Caco-2 (cell line): ENCODE data around the gene RAB13. TPM values are rescaled to one million over a fixed set of nuclear protein-coding genes. Genes with fewer than 3 reads are reported as not detected.

Experiments
- BruUV-seq: library from RNA; stranded (reverse); fragments of 400-500 nt; replicated peaks from 2 replicates; lab custom pipeline; 2021; lab: Mats Ljungman, UMichigan
- CTCF ChIA-PET: fragments of 300-600 bp; sonication (Branson Sonifier 250); formaldehyde crosslinking; loops from one replicate; lab custom pipeline; 2022; ENCODE audit warnings: antibody characterized with exemption; lab: Charles Lee
- POLR2A ChIA-PET: fragments of 300-600 bp; sonication (Branson Sonifier 250); formaldehyde crosslinking; loops from one replicate; lab custom pipeline; 2022; ENCODE audit warnings: antibody characterized with exemption; lab: Charles Lee
- DNase-seq, 2 experiments: peaks; one replicate each; pipeline versions ENCODE4 v3.0.0 to v3.0.0-alpha.2; 2020 to 2022
- H3K27me3 ChIP-seq: replicated peaks from 2 replicates; pipeline ENCODE4 v1.6.0; 2011; ENCODE audit warnings: low read length; ENCODE audit not compliant: control insufficient read depth, insufficient read depth
- H3K36me3 ChIP-seq: 2 replicates; pipeline ENCODE4 v1.5.1; 2011; ENCODE audit warnings: low read length; ENCODE audit not compliant: control insufficient read depth, insufficient read depth
- H3K4me1 ChIP-seq: fragments of 250-450 bp; sonication (Bioruptor Pico); 2 replicates; pipeline ENCODE4 v1.5.1; 2020; ENCODE audit warnings: mild to moderate bottlenecking
- H3K4me3 ChIP-seq: 2 replicates; pipeline ENCODE4 v1.5.1; 2011; ENCODE audit warnings: low read depth, mild to moderate bottlenecking, control low read depth, low read length
- H3K9me3 ChIP-seq: fragments of 250-450 bp; sonication (Bioruptor Pico); 2 replicates; pipeline ENCODE4 v1.5.1; 2020; ENCODE audit warnings: mild to moderate bottlenecking, moderate library complexity
- H3K27ac Mint-ChIP-seq: one replicate; pipeline ENCODE4 v1.8.0; 2022; ENCODE audit warnings: mixed read lengths; ENCODE audit not compliant: unreplicated experiment
- H3K27me3 Mint-ChIP-seq: one replicate; pipeline ENCODE4 v1.8.0; 2022; ENCODE audit warnings: mixed read lengths; ENCODE audit not compliant: insufficient read depth, unreplicated experiment
- H3K36me3 Mint-ChIP-seq: one replicate; pipeline ENCODE4 v1.8.0; 2022; ENCODE audit warnings: mild to moderate bottlenecking, mixed read lengths; ENCODE audit not compliant: insufficient read depth, unreplicated experiment
- H3K4me1 Mint-ChIP-seq: one replicate; pipeline ENCODE4 v1.8.0; 2022; ENCODE audit warnings: low read depth, mixed read lengths; ENCODE audit not compliant: unreplicated experiment
- H3K4me3 Mint-ChIP-seq: one replicate; pipeline ENCODE4 v1.8.0; 2022; ENCODE audit warnings: mild to moderate bottlenecking, moderate library complexity, mixed read lengths; ENCODE audit not compliant: unreplicated experiment
- H3K9me3 Mint-ChIP-seq: one replicate; pipeline ENCODE4 v1.8.0; 2022; ENCODE audit warnings: mixed read lengths; ENCODE audit not compliant: unreplicated experiment
- CTCF ChIP-seq, 2 experiments: fragments of 200-600 bp in 1 of 2; IDR thresholded peaks; 1 replicate in 1 of 2; 2 replicates in 1 of 2; pipeline versions ENCODE4 v1.5.1 to v1.8.0; 2011 to 2022; ENCODE audit warnings: antibody characterized with exemption in 1 of 2, control low read depth in 1 of 2, inconsistent platforms in 1 of 2, low read depth in 1 of 2, low read length in 1 of 2, mild to moderate bottlenecking in 1 of 2, moderate library complexity in 1 of 2; ENCODE audit not compliant: insufficient read depth in 1 of 2, severe bottlenecking in 1 of 2, unreplicated experiment in 1 of 2
- intact Hi-C: fragments of 100-400 bp; cut with micrococcal nuclease; formaldehyde crosslinking; loops from one replicate; pipeline ENCODE4 v1.10.0; 2022; ENCODE audit not compliant: unreplicated experiment
- total RNA-seq: library from RNA; stranded (reverse); gene quantifications from 2 replicates; pipeline ENCODE4 v1.2.3, GENCODE V29; 2022

RAB13 gene
- total RNA-seq, 1 experiment from 2014 or later, result 79.3 TPM

DNA sequence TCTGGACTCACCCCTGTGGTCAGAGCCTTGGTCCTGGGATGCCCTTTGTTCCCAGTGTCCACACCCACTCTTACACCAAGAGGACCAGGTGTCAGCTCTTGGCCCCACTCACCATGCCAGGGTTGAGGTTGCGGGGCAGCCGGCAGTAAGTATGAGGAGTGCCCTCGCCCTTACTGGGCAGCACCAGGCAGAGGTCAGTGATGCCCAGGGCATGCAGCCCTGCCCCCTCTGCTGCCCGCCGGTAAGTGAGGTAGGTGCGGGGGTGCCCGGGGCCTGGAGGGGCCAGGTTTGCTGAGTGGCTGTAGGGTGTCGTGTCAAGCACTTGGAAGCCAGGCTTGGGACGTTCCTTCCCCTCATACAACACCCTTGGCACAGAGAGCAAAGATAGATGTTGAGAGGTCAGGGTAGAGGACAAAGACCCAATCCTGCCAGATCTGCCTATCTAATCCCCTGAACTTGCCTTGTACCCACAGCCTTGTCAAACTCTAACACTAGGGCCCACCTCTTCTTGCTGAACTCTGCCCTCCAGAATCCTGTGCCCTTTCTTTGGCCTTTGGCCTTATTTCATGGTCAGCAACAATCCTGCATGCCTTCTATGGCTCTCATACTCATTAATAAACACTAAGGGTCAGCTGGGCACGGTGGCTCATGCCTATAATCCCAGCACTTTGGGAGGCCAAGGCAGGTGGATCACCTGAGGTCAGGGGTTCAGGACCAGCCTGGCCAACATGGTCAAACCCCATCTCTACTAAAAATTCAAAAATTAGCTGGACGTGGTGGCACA lies 43.2 kb downstream of the RAB13 start:
- no peak for DNase-seq
- H3K4me3 ChIP-seq, result no peak overlapping the region
- H3K27me3 ChIP-seq, result no peaks in the 10 kb centered on the region
- H3K4me1 Mint-ChIP-seq, result peaks cover 7% of the 10 kb centered on the region
- no TSS peak for BruUV-seq
- H3K4me3 Mint-ChIP-seq, result no peak overlapping the region
- H3K36me3 ChIP-seq, result peaks cover 5% of the 10 kb centered on the region; the same call in 1 of the 2 replicates
- no peaks in the 10 kb centered on the region for H3K27me3 Mint-ChIP-seq
- no peak overlapping the region for H3K27ac Mint-ChIP-seq
- intact Hi-C loops, result no loop called here
- H3K4me1 ChIP-seq, result peaks cover 8% of the 10 kb centered on the region
- ChIA-PET CTCF (interaction anchor here (0.6 kb wide), 1 partner anchor 21 kb away, joined by 9 read pairs; no protein-coding TSS in a partner anchor), POLR2A (no interaction called here)
- TF ChIP-seq CTCF (IDR thresholded peaks at IDR 0.05; ENCODE audit: insufficient read depth in 1 of 2, low read depth in 1 of 2, low read length in 1 of 2, severe bottlenecking in 1 of 2, unreplicated experiment in 1 of 2), result no peak
- no peaks in the 10 kb centered on the region for H3K9me3 Mint-ChIP-seq
- H3K36me3 Mint-ChIP-seq, result peaks cover 41% of the 10 kb centered on the region
- no peaks in the 10 kb centered on the region for H3K9me3 ChIP-seq

- Mint-ChIP-seq H3K4me1 (peaks cover 6% of the 10 kb centered on the region), H3K4me3 (no peak overlapping the region), H3K36me3 (peaks cover 38% of the 10 kb centered on the region), H3K27ac (no peak overlapping the region), H3K9me3 (no peaks in the 10 kb centered on the region), H3K27me3 (no peaks in the 10 kb centered on the region)
- intact Hi-C loops, result no loop called here
- POLR2A ChIA-PET, result no interaction called here
- Histone ChIP-seq H3K9me3 (no peaks in the 10 kb centered on the region), H3K4me1 (peaks cover 8% of the 10 kb centered on the region), H3K36me3 (peaks cover 7% of the 10 kb centered on the region; the same call in 1 of the 2 replicates), H3K27me3 (no peaks in the 10 kb centered on the region), H3K4me3 (no peak overlapping the region)
- DNase-seq, result no peak
- no TSS peak for BruUV-seq
- CTCF ChIA-PET, result interaction anchor here (0.6 kb wide), 1 partner anchor 20 kb away, joined by 9 read pairs; no protein-coding TSS in a partner anchor
- no peak for TF ChIP-seq CTCF (IDR thresholded peaks at IDR 0.05; ENCODE audit: insufficient read depth in 1 of 2, low read depth in 1 of 2, low read length in 1 of 2, severe bottlenecking in 1 of 2, unreplicated experiment in 1 of 2)
Observed at GRCh38 chr1:153941826-153942725, 44.1 kb downstream of the RAB13 start.

DNA sequence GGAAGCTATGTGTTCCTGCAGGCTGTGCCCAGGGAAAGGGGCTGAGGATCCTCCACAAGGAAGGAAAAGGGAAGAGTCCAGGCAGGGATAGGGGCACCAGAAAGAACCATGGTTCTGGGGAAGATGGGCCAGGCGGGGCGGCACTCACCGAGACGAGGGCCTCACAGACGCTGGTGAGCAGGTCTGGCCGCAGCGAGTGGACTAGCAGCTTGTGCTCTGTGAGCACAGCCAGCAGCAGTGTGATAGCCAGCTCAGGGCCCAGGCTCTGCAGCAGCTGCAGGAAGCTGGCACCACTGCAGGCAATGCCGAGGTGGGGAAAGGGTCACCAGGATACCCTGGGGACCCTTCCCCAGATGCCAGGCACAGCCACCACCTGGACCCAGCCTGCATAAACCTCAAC lies 45.4 kb downstream of the RAB13 start:
- no peak for TF ChIP-seq CTCF (IDR thresholded peaks at IDR 0.05; ENCODE audit: insufficient read depth in 1 of 2, low read depth in 1 of 2, low read length in 1 of 2, severe bottlenecking in 1 of 2, unreplicated experiment in 1 of 2)
- H3K36me3 Mint-ChIP-seq, result peaks cover 38% of the 10 kb centered on the region
- BruUV-seq, result no TSS peak
- no peak for DNase-seq
- CTCF ChIA-PET, result interaction anchor here (0.9 to 1.0 kb wide), 2 partner anchors 15 to 18 kb away, joined by 3 to 5 read pairs; partner anchors contain the start of gene GATAD2B
- no peaks in the 10 kb centered on the region for H3K9me3 Mint-ChIP-seq
- Histone ChIP-seq H3K9me3 (no peaks in the 10 kb centered on the region), H3K27me3 (no peaks in the 10 kb centered on the region), H3K36me3 (peaks cover 14% of the 10 kb centered on the region; the same call in 1 of the 2 replicates), H3K4me3 (no peak overlapping the region), H3K4me1 (0 out of 2 replicates have a peak, but pooled peaks cover 4% of the 10 kb centered on the region)
- no peaks in the 10 kb centered on the region for H3K4me1 Mint-ChIP-seq
- no peak overlapping the region for H3K27ac Mint-ChIP-seq
- no peak overlapping the region for H3K4me3 Mint-ChIP-seq
- intact Hi-C loops, result no loop called here
- no peaks in the 10 kb centered on the region for H3K27me3 Mint-ChIP-seq
- POLR2A ChIA-PET, result interaction anchor here (0.6 kb wide), 1 partner anchor 17 kb away, joined by 3 read pairs; no protein-coding TSS in a partner anchor
